ENCODE measurements around the gene TUBB2B. TPM values are rescaled to one million over a fixed set of nuclear protein-coding genes. Genes with fewer than 3 reads are reported as not detected.

TUBB2B gene
- total and polyA plus RNA-seq, 2 donors (not counting 3 experiments of a cell fraction or from before 2014, with no cell fraction given): 5.1 to 8.3 TPM

GRCh38 chr6:3195420-3195694 is 32.1 kb downstream of the TUBB2B start:
- H3K4me3 ChIP-seq (replicated peaks in 1 of 3; ENCODE audit: insufficient read depth in 1 of 3, low read depth in 1 of 3, low read length in 3 of 3): no peak overlapping the region
- H3K79me2 ChIP-seq (ENCODE audit: control insufficient read depth, insufficient read depth, low read length): no peaks in the 10 kb centered on the region
- H3K9me1 ChIP-seq (replicated peaks; ENCODE audit: control insufficient read depth, extremely low read depth, insufficient read depth, low read length): no peaks in the 10 kb centered on the region
- DNase-seq (ENCODE audit: low read depth, low spot score): no peak
- no peak overlapping the region for H3K9ac ChIP-seq (replicated peaks; ENCODE audit: extremely low read depth, insufficient read depth, low read length)
- no peaks in the 10 kb centered on the region for H4K20me1 ChIP-seq (replicated peaks; ENCODE audit: control insufficient read depth, extremely low read depth, insufficient read depth, low read length)
- TF ChIP-seq JUN (IDR thresholded peaks at IDR 0.05; ENCODE audit: borderline replicate concordance, insufficient read depth, insufficient read length, low read depth) (no peak), POLR2AphosphoS5 (IDR thresholded peaks at IDR 0.05; ENCODE audit: insufficient read depth, low read depth, low read length) (no peak), FOS (IDR thresholded peaks at IDR 0.05; ENCODE audit: borderline replicate concordance, insufficient read depth, low read length) (no peak), MYC (IDR thresholded peaks at IDR 0.05; ENCODE audit: low read depth, low read length) (no peak), MAX (IDR thresholded peaks at IDR 0.05; ENCODE audit: insufficient read depth, insufficient read length) (no peak), CTCF (IDR thresholded peaks at IDR 0.05; ENCODE audit: extremely low read depth in 1 of 2, insufficient read depth in 1 of 2, low read depth in 1 of 2, low read length in 2 of 2) (no peak), POLR2A (IDR thresholded peaks at IDR 0.05; ENCODE audit: low read depth, low read length) (no peak), EZH2 (IDR thresholded peaks at IDR 0.05; ENCODE audit: borderline replicate concordance, low read depth, low read length, severe bottlenecking) (no peak), GATA2 (IDR thresholded peaks at IDR 0.05; ENCODE audit: insufficient read depth, insufficient read length, low read depth, low read length) (no peak)
- CTCF ChIA-PET: interaction anchor here (1.1 to 1.8 kb wide), 3 partner anchors 30 to 70 kb away, joined by 4 to 8 read pairs (median 5); no protein-coding TSS in a partner anchor
- dilution Hi-C loops (cut with MboI; ENCODE audit: extremely low pct_ligation_motif_present, low sequenced_read_pairs): no loop called here
- no peak overlapping the region for H3K27ac ChIP-seq (ENCODE audit: insufficient read depth, low read depth, low read length)
- no peak overlapping the region for H2AFZ ChIP-seq (ENCODE audit: low read depth, low read length)
- no peak for FAIRE-seq
- H3K4me1 ChIP-seq (ENCODE audit: control insufficient read depth, extremely low read depth, insufficient read depth, low read length): peaks cover 7% of the 10 kb centered on the region
- H3K4me2 ChIP-seq (ENCODE audit: insufficient read depth, low read length): no peak overlapping the region
- intact Hi-C loops (cut with micrococcal nuclease): loop anchor here (2.0 kb wide), 1 partner anchor 69 kb away; no protein-coding TSS in a partner anchor
- no TSS peak for BruUV-seq (replicated peaks)
- no peaks in the 10 kb centered on the region for H3K36me3 ChIP-seq (ENCODE audit: control insufficient read depth in 2 of 2, extremely low read depth in 1 of 2, insufficient read depth in 2 of 2, low read length in 2 of 2)
- POLR2A ChIA-PET: no interaction called here
- H3K27me3 ChIP-seq (ENCODE audit: control insufficient read depth in 2 of 2, insufficient read depth in 2 of 2, low read length in 2 of 2): peaks cover 3 to 4% of the 10 kb centered on the region in 2 experiments
- H3K9me3 ChIP-seq (replicated peaks; ENCODE audit: control insufficient read depth, insufficient read depth, low read length): no peaks in the 10 kb centered on the region
